ENCODE data around the gene DMRT1.

DNA sequence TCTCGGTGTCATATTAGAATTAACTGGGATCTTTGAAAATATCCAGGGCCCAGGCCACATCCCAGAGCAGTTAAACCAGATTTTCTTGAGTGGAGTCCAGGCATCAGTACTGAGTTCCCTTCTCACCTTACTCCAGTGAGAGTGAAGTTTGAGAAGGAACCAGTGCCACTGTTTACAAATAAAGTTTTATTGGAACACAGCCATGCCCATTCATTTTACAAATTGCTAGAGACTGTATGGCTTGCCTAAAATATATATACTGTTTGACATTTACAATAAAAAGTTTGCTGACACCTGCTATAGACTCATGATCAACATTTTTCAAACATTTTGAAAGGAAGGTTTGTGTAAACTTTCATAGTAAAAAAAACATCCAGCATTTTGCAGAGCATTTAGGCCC is 71.3 kb downstream of the DMRT1 start:
- TF ChIP-seq SETDB1 (IDR thresholded peaks at IDR 0.05; ENCODE audit: insufficient read length, low read length) (no peak), YY1 (tag by site-specific recombination; IDR thresholded peaks at IDR 0.05) (no peak), BCL11A (tag by site-specific recombination; IDR thresholded peaks at IDR 0.05; ENCODE audit: low read depth) (no peak), ZSCAN16 (tag by site-specific recombination; IDR thresholded peaks at IDR 0.05) (no peak), ZNF10 (tag by site-specific recombination; IDR thresholded peaks at IDR 0.05) (no peak), ZNF555 (tag by site-specific recombination; conservative IDR thresholded peaks at IDR 0.05) (no peak)
- TF ChIP-seq, protein P1, sequence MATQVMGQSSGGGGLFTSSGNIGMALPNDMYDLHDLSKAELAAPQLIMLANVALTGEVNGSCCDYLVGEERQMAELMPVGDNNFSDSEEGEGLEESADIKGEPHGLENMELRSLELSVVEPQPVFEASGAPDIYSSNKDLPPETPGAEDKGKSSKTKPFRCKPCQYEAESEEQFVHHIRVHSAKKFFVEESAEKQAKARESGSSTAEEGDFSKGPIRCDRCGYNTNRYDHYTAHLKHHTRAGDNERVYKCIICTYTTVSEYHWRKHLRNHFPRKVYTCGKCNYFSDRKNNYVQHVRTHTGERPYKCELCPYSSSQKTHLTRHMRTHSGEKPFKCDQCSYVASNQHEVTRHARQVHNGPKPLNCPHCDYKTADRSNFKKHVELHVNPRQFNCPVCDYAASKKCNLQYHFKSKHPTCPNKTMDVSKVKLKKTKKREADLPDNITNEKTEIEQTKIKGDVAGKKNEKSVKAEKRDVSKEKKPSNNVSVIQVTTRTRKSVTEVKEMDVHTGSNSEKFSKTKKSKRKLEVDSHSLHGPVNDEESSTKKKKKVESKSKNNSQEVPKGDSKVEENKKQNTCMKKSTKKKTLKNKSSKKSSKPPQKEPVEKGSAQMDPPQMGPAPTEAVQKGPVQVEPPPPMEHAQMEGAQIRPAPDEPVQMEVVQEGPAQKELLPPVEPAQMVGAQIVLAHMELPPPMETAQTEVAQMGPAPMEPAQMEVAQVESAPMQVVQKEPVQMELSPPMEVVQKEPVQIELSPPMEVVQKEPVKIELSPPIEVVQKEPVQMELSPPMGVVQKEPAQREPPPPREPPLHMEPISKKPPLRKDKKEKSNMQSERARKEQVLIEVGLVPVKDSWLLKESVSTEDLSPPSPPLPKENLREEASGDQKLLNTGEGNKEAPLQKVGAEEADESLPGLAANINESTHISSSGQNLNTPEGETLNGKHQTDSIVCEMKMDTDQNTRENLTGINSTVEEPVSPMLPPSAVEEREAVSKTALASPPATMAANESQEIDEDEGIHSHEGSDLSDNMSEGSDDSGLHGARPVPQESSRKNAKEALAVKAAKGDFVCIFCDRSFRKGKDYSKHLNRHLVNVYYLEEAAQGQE (tag by site-specific recombination; IDR thresholded peaks at IDR 0.05): no peak

Data from HEK293 (cell line).